Left renal pelvis (tissue), 4 donors: ENCODE measurements around the gene UCK2. TPM values are rescaled to one million over a fixed set of nuclear protein-coding genes. Genes with fewer than 3 reads are reported as not detected.
A peak's percentile ranks its signal among the peaks of the same experiment; 100 is the strongest.

Experiments used
- DNase-seq, 4 donors: peaks; one replicate each; pipeline ENCODE4 v3.0.0-alpha.2; 2013; ENCODE audit warnings: low read depth in 4 of 4, low spot score in 3 of 4
- polyA plus RNA-seq, 4 donors: library from polyadenylated mRNA; unstranded; fragments of 120-200 nt; gene quantifications; one replicate each; pipeline ENCODE4 v1.2.1, GENCODE V29; 2013; ENCODE audit not compliant: insufficient read length in 4 of 4

The UCK2 gene
- polyA plus RNA-seq, 4 donors = 16.0 to 25.0 (median 22.6) TPM

GRCh38 chr1:165854101-165854845, 26.9 kb downstream of the UCK2 start:
- no peak for DNase-seq

GRCh38 chr1:165855010-165855838, 27.8 kb downstream of the UCK2 start:
- no peak for DNase-seq

GRCh38 chr1:165856021-165856420, 28.6 kb downstream of the UCK2 start:
- DNase-seq = no peak

- no peak for DNase-seq
These were observed 29.2 kb downstream of the UCK2 start for GRCh38 chr1:165856606-165857005.

GRCh38 chr1:165857046-165857801, 29.8 kb downstream of the UCK2 start:
- no peak for DNase-seq

- DNase-seq = no peak
These were observed 31.0 kb downstream of the UCK2 start for GRCh38 chr1:165858364-165858823.

- no peak for DNase-seq
These were observed 31.8 kb downstream of the UCK2 start for GRCh38 chr1:165858967-165859845.

GRCh38 chr1:165860065-165860464, 32.7 kb downstream of the UCK2 start:
- no peak for DNase-seq

GRCh38 chr1:165861911-165862310, 34.5 kb downstream of the UCK2 start:
- no peak for DNase-seq

GRCh38 chr1:165862448-165862847, 35.0 kb downstream of the UCK2 start:
- DNase-seq = no peak

GRCh38 chr1:165863346-165863745, 35.9 kb downstream of the UCK2 start:
- no peak for DNase-seq

- DNase-seq = no peak
These were observed 38.4 kb downstream of the UCK2 start for GRCh38 chr1:165865633-165866340.

GRCh38 chr1:165869343-165869742, 41.9 kb downstream of the UCK2 start:
- DNase-seq = no peak

- peak in 1 of 4 donors; percentile 8 for DNase-seq
These were observed 44.1 kb downstream of the UCK2 start for GRCh38 chr1:165871311-165872067.

GRCh38 chr1:165873481-165873880, 46.1 kb downstream of the UCK2 start:
- no peak for DNase-seq

- no peak for DNase-seq
These were observed 47.2 kb downstream of the UCK2 start for GRCh38 chr1:165874643-165875042.

- DNase-seq = no peak
These were observed 47.8 kb downstream of the UCK2 start for GRCh38 chr1:165875171-165875570.

GRCh38 chr1:165875604-165876003, 48.2 kb downstream of the UCK2 start:
- DNase-seq = no peak

- DNase-seq = no peak
These were observed 48.7 kb downstream of the UCK2 start for GRCh38 chr1:165876121-165876520.
